NOMO-1 treated with DMSO at 0.1 percent for 48 hours (cell line): ENCODE measurements around the gene ZHX3.
"Not testable (repeated sequence)": the region's sequence is repeated elsewhere in the genome, so short reads cannot be mapped to it uniquely, and the experiment has no call there.

Source experiments
- DNase-seq: peaks from one replicate; lab custom pipeline; 2025; ENCODE audit not compliant: unreplicated experiment; lab: John Stamatoyannopoulos, UW

ZHX3 gene

DNA sequence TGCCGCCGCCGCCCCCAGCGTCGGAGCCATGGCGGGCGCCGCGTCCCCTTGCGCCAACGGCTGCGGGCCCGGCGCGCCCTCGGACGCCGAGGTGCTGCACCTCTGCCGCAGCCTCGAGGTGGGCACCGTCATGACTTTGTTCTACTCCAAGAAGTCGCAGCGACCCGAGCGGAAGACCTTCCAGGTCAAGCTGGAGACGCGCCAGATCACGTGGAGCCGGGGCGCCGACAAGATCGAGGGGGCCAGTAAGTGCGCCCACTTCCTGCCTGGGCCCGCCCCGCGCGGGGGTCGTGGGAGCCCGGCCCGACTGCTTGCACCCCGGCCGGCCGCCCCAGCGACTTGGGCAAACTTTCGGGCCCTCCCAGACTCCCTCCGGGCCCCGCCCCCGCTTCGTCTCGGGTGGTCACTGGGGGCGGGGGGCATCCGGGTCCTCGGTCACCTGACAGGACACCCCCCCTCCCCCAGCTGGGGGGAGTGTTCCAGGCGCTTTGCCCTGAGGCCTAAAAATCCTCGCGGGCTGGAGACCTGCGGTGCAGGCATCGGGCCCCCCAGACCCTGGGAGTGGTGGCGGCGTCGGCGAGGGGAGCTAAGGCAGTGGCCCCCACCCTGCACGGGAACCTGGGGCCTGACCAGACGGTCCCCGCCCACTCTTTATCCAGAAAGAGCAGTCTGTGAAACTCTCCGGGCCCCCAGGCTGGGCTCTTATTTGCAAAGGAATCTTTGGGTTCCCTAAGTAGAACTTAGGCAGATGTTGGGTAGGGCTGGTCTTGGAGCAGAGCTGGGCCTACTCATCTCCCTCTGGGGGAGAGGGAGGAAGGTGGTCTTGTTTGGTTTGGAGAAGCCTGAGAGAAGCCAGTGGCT, 179.7 kb downstream of the ZHX3 start:
- no peak for DNase-seq

DNA sequence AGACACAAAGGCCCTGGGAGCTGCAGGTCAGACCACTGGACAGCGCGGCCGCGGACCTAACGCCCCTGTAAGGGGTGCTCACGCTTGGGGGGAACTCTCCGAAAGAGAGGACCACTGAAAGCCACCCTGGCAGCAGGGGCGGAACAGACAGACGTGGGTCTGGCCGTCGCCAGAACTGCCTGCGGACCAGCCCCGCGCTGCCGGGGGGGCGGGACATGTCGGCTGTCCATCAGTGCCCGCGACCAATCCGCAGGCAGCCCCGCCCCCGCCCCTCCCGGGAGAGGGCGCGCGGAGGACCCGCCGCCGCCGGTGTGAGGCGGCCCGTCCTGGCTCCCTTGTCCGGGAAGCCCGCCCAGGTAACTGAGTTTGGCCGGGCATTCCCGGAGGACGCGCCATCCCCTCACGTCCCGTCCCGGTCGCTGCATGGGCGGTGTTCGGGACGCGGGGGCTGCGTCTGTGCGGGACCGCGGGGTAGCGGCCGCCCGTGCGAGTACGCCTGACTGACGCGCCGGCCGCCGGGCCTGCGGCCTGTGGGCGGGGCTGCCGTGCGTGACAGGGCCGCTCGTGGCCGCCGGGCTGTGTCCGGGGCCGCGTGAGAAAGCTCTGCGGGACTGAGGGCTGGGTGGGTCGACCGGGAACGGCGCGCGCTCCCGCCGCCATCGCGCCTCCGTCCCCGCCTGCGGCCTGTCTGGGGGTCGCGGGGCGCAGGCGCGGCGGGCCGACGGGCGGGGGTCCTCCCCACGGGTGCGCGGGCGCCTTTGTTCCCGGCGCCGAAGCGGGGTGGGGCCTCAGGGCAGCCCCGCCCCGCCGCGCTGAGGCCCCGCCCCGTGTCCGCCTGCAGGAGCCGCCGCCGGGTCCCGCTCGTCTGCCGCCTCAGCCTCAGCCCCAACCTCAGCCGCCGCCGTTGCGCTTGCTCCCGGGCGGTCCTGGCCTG, 180.6 kb downstream of the ZHX3 start, which contains the start of gene PLCG1:
TSS of gene PLCG1 (plus strand) at position 864 of the 934 bp plus-strand sequence. CDS start 99 bp downstream, outside the sequence.
- peak; percentile 55 for DNase-seq

DNA sequence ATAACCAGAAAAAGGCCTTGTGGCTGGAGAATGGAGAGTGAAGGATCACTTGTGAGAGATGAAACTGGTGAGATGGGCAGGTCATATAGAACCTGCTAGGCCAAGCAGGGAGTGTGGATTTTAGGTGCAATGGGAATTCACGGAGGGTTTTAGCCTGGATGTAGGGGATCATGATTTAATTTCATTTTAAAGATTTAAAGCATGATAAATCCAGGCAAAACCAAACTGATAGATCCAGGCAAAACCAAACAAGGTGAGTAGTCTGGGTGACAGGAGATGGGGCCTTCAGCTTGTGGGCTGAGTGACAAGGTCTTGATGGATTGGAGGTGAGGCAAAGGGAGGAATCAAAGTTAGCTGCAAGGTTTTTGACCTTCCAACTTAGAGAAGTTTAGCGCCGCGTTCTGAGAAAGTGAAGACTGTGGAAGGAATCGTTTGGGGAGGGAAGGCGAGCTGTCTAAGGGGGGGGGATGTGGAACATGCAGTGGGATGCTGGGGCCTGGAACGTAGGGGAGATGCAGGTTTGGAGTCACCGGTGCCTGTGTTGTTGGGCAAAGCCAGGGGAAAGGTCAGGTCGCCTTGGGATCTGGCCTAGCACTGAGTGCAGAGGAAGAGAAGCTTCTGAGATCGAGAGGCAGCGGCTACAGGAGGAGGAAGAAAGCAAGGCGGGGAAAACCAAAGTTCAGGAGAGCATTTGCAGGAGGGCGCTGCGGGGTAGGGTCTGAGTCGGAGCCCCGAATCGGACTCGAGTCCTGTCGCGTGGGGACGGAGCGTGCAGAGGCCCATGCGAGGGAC, 181.4 kb downstream of the ZHX3 start:
- DNase-seq = no peak

DNA sequence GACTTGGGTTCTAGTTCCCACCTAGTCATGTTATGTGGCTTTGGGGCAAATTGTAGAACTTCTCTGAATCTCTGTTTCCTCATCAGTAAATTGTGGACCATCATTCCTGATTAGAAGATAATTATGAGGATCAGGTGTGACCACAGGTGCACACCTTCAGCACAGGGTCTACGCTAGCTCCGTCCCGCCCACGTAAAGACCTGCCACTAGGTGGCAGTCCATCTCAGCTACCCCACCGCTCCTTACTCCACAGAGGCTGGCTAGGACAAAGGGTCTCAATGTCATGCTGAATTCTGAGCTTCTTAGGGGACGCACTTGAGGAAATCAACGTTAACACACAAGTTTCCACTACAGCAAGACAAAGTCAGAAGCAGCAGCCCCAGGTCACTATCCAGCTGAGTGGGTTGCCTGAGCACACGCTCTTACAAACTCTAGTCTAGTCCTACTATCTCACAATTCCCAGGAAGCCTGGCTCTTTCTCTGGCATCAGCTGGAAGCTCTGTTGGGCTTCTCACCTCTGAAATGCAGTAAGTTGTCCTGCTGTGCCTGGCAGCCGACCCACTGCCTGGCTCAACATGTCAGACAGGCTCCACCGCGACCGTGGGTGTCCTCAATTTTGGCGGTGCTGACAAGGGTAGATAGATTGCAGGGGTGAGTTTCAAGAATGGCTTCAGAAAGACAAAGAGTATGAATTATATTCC, 182.2 kb downstream of the ZHX3 start:
- peak; percentile 36 for DNase-seq

DNA sequence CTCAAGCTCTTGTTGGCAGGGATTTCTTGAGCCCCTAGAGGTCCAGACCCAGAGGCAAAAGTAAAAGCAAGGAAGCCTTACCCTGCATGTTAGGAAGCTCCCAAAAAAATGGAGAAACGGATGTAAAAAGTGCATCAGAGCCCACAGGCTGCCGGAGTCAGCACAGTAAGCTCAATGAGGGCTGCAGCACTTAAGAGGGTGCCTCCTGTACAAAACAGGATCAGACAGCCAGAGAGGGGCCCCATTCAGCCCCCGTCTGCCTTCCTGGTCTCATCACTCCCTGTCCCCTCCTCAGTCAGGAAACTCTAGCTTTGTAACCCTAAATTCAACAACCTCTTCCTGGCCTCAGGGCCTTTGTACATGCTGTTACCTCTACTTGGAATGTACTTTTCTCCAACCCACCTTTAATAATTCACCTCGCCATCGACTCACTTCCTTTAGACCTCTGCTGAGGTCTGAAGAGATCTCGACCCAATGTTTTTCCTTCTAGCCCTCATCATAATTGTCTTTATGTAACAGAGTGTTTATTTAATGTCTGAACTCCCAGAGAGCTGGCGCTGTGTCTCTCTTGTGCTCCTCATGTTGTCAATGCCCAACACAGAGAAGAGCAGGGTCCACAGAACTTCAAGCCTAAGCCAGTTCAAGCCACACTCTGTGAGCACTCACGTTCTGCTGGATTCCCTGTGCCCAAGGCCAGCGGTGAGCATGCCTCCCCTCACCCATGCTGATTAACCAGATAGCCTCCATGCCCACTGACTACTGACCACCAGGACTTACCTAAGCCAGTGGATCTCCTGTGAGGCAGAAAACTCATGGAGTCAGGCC, 183.0 kb downstream of the ZHX3 start:
- no peak for DNase-seq

DNA sequence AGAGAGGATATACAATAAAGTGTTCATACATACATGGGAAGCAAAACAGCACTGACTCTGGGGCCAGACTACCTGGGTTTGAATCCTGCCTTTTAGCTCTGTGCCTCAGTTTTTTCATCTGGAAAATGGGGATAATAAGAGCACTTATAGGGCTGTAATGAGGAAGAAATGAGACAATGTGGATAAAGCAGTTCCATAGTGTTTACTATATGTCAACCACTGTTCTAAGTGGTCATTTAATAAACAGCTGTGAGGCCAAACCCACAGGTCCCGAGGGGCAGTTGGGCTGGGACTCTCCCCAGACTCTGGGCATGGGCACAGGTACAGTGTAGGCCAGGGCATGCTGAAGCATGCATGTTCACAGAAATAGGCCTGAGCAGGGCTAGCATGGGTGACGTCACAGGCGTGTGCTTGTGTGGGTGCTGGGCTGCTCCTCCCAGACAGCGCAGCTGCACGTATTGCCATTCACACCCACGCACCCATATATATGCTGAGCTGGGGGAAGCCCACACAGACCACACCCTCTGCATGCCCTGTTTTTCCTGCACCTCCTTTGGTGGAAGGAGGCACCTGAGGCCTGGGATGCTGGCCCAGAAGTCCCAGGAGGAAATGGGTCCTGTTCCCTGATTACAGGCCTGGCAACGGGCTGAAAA, 183.7 kb downstream of the ZHX3 start:
- no peak for DNase-seq

DNA sequence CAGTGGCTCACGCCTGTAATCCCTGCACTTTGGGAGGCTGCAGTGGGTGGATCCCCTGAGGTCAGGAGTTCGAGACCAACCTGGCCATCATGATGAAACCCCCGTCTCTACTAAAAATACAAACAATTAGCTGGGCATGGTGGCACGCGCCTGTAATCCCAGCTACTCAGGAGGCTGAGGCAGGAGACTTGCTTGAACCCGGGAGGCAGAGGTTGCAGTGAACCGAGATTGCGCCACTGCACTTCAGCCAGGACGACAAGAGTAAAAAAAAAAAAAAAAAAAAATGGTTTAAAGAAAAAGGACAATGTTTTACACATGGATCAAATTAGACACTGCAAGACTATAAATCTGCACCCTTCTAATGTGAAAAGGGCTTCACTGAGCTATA, 185.1 kb downstream of the ZHX3 start:
- not testable (repeated sequence) for DNase-seq

DNA sequence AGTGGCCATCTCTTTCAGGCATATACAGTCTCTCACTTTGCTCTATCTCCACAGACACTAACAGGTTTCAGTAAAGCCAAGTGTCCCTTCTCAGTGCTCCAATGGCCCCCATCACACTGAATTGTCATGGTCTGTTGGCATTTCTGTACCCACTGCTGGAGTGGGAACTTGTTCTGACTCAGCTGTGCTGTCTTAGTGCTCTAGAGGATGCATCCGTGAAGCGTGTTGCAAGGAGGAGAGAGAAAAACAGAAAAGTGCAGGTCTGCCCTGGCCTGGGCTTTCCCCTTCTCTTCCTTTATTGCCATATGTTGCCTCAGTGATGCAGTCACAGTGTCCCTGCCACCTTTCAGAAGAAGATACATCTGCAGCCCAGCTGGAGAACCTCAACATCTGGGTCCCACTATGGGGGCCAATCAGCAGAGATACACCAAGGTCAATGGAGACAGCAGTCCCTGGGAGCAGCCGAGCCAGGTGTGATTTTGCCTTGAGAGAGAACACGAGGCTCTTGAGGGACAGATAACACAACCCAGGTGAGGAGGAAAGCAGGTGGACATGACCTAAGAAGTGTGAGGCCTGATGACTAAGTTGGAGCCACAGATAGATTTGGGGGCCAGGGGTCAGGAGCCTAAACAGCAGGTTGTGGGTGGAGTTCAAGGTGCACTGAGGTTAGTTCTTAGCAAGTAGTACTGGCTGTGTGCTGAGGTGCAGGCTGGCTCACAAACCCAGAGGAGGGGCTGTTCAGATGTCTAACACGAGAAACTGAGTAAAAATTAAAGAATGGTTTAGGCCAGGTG, 185.7 kb downstream of the ZHX3 start:
- no peak for DNase-seq
